Prostate gland (tissue), 2 donors: ENCODE measurements around the gene ALOX15. TPM values are rescaled to one million over a fixed set of nuclear protein-coding genes. Genes with fewer than 3 reads are reported as not detected.

Experiments
- DNase-seq: peaks from one replicate; pipeline ENCODE4 v3.0.0-alpha.2; 2019; ENCODE audit warnings: low spot score
- H3K27ac ChIP-seq, 2 donors: fragments of 200-600 bp; sonication (generic); 2 replicates each; pipeline ENCODE4 v1.5.1; 2017 to 2019
- H3K27me3 ChIP-seq: fragments of 200-600 bp; sonication (generic); replicated peaks from 2 replicates; pipeline ENCODE4 v1.5.1; 2019; ENCODE audit not compliant: insufficient read depth
- H3K36me3 ChIP-seq, 2 donors: fragments of 200-600 bp; sonication (generic); 1 replicate in 1 of 2; 2 replicates in 1 of 2; pipeline versions ENCODE4 v1.5.1 to v1.8.1; 2017 to 2019
- H3K4me1 ChIP-seq: fragments of 200-600 bp; sonication (generic); replicated peaks from 2 replicates; pipeline ENCODE4 v1.5.1; 2019
- H3K4me3 ChIP-seq, 2 donors: fragments of 200-600 bp; sonication (generic); 2 replicates each; pipeline ENCODE4 v1.5.1; 2017 to 2019
- H3K9me3 ChIP-seq: fragments of 200-600 bp; sonication (generic); 2 replicates; pipeline ENCODE4 v1.5.1; 2017
- POLR2A ChIP-seq: fragments of 450-650 bp; IDR thresholded peaks from one replicate; pipeline ENCODE4 v1.6.1; 2016; ENCODE audit warnings: antibody characterized with exemption, mild to moderate bottlenecking
- POLR2AphosphoS5 ChIP-seq: sonication (generic); formaldehyde crosslinking; IDR thresholded peaks from one replicate; pipeline ENCODE4 v1.6.1; 2017; ENCODE audit warnings: antibody characterized with exemption
- WGBS: methylation state at CpG from one replicate; pipeline ENCODE4 v1.1.5; 2018; 5-methylcytosine and 5-hydroxymethylcytosine counted together
- intact Hi-C: fragments of 100-400 bp; cut with DNase I; formaldehyde crosslinking; loops from one replicate; pipeline ENCODE4 v1.14.2; 2022
- total RNA-seq, 2 donors: library from RNA; depleted of rRNA; stranded (reverse); fragments of >200 nt; gene quantifications; one replicate each; pipeline ENCODE4 v1.1.0, GENCODE V29; 2016
- TF ChIP-seq, protein P1 (sequence below), 4 experiments: fragments of 200-600 bp in 2 of 4; fragments of 450-650 bp in 2 of 4; sonication (generic) in 2 of 4; IDR thresholded peaks; 1 replicate in 3 of 4; 2 replicates in 1 of 4; pipeline ENCODE4 v1.5.1; 2016 to 2019; ENCODE audit warnings: antibody characterized with exemption in 4 of 4, mild to moderate bottlenecking in 2 of 4, moderate library complexity in 2 of 4

The ALOX15 gene
- total RNA-seq, 2 donors from 2014 or later = 0.41 to 0.97 TPM

DNA sequence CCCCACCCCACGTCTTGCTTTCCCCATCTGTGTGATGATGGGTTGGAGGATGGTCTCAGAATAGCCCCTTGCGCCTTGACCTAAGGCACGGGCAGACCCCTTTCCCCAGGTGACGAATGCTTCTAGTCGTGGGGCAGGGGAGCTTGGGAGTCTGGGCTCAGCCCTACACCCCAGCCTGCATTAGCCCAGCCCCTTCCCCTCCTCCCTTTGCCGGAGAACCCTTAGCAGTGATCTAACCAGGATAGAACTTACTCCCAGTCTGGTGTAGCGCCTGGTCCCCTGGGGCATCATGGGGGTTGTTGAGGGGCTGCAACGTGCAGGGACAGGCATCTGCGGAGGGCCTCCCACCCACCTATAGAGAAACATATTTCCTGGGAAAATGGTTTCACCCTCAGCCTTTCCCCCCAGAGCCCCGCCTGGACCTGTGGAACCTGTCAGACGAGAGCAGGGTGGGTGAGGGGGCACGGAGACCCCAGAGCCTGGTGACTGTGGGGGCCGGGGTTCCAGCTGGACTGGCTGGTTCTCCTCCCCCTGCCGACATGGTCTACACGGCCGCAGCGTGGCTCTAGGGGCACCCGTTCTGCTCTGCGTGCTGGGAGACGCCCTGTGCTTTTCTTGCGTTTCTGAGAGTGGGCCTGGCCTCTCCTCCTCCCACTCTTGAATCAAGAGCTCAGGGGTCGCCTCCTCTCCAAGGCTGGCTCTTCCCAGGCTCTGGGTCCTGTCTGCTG, 52.4 kb downstream of the ALOX15 start:
- 66% methylated on average over 22 of the region's 22 CpGs for WGBS

DNA sequence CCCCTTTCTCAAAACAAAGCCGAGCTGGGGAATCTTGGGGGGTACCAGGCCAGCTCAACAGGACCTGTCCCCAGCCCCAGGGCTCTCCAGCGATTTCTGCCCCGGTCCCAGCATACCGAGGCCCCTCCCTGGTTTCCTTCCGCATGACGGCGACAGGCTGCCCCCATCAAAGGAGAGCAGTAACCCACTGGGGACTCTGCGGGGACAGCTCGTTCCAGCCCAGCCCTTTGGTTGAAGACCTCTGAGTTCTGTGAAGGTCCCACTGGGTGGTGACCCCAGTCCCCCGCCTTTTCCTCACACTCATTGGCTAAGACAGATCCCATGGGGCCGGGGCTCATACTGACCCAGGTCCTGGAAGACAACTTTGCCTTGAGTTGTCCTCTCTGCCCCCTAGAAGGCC, 53.1 kb downstream of the ALOX15 start:
- 75% methylated on average over 11 of the region's 11 CpGs for WGBS
- Histone ChIP-seq H3K36me3 (no peaks in the 10 kb centered on the region), H3K4me3 (no peak overlapping the region), H3K4me1 (no peaks in the 10 kb centered on the region), H3K27me3 (no peaks in the 10 kb centered on the region), H3K27ac (no peak overlapping the region), H3K9me3 (no peaks in the 10 kb centered on the region)
- intact Hi-C loops = loop anchor here (5.0 kb wide), 1 partner anchor 34 kb away; no protein-coding TSS in a partner anchor
- no peak for DNase-seq
- TF ChIP-seq POLR2A = no peak
- TF ChIP-seq, protein P1, sequence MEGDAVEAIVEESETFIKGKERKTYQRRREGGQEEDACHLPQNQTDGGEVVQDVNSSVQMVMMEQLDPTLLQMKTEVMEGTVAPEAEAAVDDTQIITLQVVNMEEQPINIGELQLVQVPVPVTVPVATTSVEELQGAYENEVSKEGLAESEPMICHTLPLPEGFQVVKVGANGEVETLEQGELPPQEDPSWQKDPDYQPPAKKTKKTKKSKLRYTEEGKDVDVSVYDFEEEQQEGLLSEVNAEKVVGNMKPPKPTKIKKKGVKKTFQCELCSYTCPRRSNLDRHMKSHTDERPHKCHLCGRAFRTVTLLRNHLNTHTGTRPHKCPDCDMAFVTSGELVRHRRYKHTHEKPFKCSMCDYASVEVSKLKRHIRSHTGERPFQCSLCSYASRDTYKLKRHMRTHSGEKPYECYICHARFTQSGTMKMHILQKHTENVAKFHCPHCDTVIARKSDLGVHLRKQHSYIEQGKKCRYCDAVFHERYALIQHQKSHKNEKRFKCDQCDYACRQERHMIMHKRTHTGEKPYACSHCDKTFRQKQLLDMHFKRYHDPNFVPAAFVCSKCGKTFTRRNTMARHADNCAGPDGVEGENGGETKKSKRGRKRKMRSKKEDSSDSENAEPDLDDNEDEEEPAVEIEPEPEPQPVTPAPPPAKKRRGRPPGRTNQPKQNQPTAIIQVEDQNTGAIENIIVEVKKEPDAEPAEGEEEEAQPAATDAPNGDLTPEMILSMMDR (IDR thresholded peaks at IDR 0.05) = no peak
- no peak for TF ChIP-seq POLR2AphosphoS5

More for the DNA sequence above, 52.4 kb downstream of the ALOX15 start:
- no peak for DNase-seq
- Histone ChIP-seq H3K27me3 (no peaks in the 10 kb centered on the region), H3K4me3 (no peak overlapping the region), H3K9me3 (no peaks in the 10 kb centered on the region), H3K36me3 (no peaks in the 10 kb centered on the region), H3K27ac (no peak overlapping the region), H3K4me1 (no peaks in the 10 kb centered on the region)
- intact Hi-C loops = loop anchor here (5.0 kb wide), 1 partner anchor 33 kb away; no protein-coding TSS in a partner anchor
- TF ChIP-seq POLR2AphosphoS5 (no peak), POLR2A (no peak)
- TF ChIP-seq, protein P1 (IDR thresholded peaks at IDR 0.05) = no peak

DNA sequence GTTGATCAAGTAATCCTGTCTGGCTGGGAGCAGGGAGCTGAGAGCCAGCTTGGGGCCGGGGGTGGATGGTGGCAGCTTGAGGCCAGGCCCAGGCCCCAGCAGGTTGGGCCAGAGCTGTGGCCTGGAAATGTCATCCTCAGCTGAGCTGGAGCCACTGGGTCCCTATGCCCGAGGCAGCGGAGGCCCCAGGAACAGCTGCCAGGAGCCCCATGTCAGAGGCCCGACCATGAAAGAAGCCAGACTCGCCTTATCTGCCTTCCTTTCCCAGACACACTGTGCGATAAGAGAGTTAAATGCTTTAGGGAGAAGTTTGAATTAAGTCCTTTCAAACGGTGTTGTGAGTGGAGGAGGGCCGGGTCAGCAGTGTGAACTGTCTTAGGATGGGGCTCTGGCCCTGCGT, 53.7 kb downstream of the ALOX15 start:
- Histone ChIP-seq H3K36me3 (no peaks in the 10 kb centered on the region), H3K27me3 (peaks cover 3% of the 10 kb centered on the region), H3K4me3 (no peak overlapping the region), H3K4me1 (no peaks in the 10 kb centered on the region), H3K9me3 (no peaks in the 10 kb centered on the region), H3K27ac (no peak overlapping the region)
- TF ChIP-seq, protein P1 (IDR thresholded peaks at IDR 0.05) = no peak
- TF ChIP-seq POLR2A (no peak), POLR2AphosphoS5 (no peak)
- intact Hi-C loops = loop anchor here (5.0 kb wide), 1 partner anchor 34 kb away; no protein-coding TSS in a partner anchor
- WGBS = 73% methylated on average over 9 of the region's 9 CpGs
- DNase-seq = no peak

DNA sequence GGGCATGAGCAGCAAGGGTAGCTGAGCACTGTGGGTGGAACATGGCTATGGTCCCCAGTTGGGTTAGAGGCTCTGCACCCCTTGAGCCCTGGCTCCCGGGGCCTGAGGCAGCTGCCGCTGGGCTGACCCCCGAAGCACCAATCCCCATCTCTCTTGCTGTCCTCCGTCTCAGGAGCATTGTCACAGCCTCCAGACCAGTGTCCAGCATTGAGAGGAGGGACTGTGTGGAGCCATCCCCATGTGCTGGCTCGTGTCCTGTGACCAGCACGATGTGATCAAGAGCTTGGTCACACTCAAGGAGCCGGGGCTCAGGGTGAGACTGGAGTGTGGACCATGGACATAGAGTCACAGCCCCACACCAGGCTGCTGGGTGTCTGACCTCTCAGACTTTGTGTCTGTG, 54.3 kb downstream of the ALOX15 start:
- no peak overlapping the region for H3K4me3 ChIP-seq
- H3K36me3 ChIP-seq = no peaks in the 10 kb centered on the region
- no peaks in the 10 kb centered on the region for H3K9me3 ChIP-seq
- H3K4me1 ChIP-seq = no peaks in the 10 kb centered on the region
- TF ChIP-seq POLR2A = no peak
- TF ChIP-seq, protein P1 (IDR thresholded peaks at IDR 0.05) = no peak
- no peak for TF ChIP-seq POLR2AphosphoS5
- no peak overlapping the region for H3K27ac ChIP-seq
- intact Hi-C loops = loop anchor here (5.0 kb wide), 1 partner anchor 35 kb away; no protein-coding TSS in a partner anchor
- WGBS = 94% methylated on average over 7 of the region's 7 CpGs
- H3K27me3 ChIP-seq = peaks cover 5% of the 10 kb centered on the region
- no peak for DNase-seq

DNA sequence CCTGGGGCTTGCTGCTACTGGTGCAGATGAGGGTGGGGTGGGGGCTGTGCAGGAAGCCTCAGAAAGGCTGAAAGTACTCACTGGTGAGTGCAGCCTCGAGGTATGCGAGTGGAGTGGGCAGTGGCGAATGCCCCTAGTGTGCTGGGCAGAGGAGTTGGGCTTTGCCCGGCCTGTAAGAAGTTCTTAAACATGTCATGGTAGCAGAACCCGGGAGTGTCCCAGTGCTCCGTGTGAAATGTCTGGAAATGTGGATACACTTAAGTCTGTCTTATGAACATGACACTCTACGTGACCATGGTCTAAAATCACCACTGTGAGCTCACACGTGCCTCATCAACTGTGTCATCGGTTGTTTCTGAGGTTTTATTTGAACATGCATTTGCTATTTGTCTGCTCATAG, 55.4 kb downstream of the ALOX15 start:
- H3K4me3 ChIP-seq = no peak overlapping the region
- no peak overlapping the region for H3K27ac ChIP-seq
- TF ChIP-seq POLR2AphosphoS5 = no peak
- TF ChIP-seq, protein P1 (IDR thresholded peaks at IDR 0.05) = no peak
- TF ChIP-seq POLR2A = no peak
- DNase-seq = no peak
- 85% methylated on average over 9 of the region's 9 CpGs for whole genome bisulfite sequencing
- H3K4me1 ChIP-seq = no peaks in the 10 kb centered on the region
- no peaks in the 10 kb centered on the region for H3K9me3 ChIP-seq
- H3K36me3 ChIP-seq = no peaks in the 10 kb centered on the region
- intact Hi-C loops = loop anchor here (5.0 kb wide), 1 partner anchor 36 kb away; no protein-coding TSS in a partner anchor
- peaks cover 5% of the 10 kb centered on the region for H3K27me3 ChIP-seq
